SK-N-SH treated with all-trans-retinoic acid at 6 μM for 48 hours (cell line): ENCODE data around the gene POP4.

Source experiments
- ARNTL ChIP-seq: fragments of 450-650 bp; formaldehyde crosslinking; IDR thresholded peaks from 2 replicates; pipeline ENCODE4 v1.5.0; 2020; ENCODE audit warnings: low read depth, mild to moderate bottlenecking, moderate library complexity, borderline replicate concordance
- CREB5 ChIP-seq: fragments of 250-450 bp; sonication (Bioruptor Pico); IDR thresholded peaks from 2 replicates; pipeline ENCODE4 v1.5.1; 2020; ENCODE audit warnings: low read depth, mild to moderate bottlenecking, moderate library complexity
- RARB ChIP-seq: fragments of 250-450 bp; sonication (Bioruptor Pico); IDR thresholded peaks from 2 replicates; pipeline ENCODE4 v1.8.0; 2021; ENCODE audit warnings: mild to moderate bottlenecking, moderate library complexity
- TCF4 ChIP-seq: fragments of 250-450 bp; sonication (Bioruptor Pico); IDR thresholded peaks from 2 replicates; pipeline ENCODE4 v1.8.0; 2021; ENCODE audit warnings: mild to moderate bottlenecking, moderate library complexity, borderline replicate concordance
- ZNF8 ChIP-seq: fragments of 450-650 bp; formaldehyde crosslinking; IDR thresholded peaks from 2 replicates; pipeline ENCODE4 v1.5.0; 2020; ENCODE audit warnings: mild to moderate bottlenecking, moderate library complexity
- TF ChIP-seq, protein P1 (sequence below): fragments of 250-450 bp; sonication (Bioruptor Pico); IDR thresholded peaks from 2 replicates; pipeline ENCODE4 v1.5.1; 2021; ENCODE audit warnings: mild to moderate bottlenecking, moderate library complexity
- TF ChIP-seq, protein P2 (sequence below): fragments of 250-450 bp; sonication (Bioruptor Pico); IDR thresholded peaks from 2 replicates; pipeline ENCODE4 v1.8.0; 2020; ENCODE audit warnings: mild to moderate bottlenecking, moderate library complexity, borderline replicate concordance

GRCh38 chr19:29596080-29596727, 9.9 kb upstream of the POP4 start:
- TF ChIP-seq TCF4 (no peak), CREB5 (CRISPR knock-in tag) (no peak), ZNF8 (no peak), ARNTL (CRISPR knock-in tag) (no peak), RARB (CRISPR knock-in tag) (no peak)
- TF ChIP-seq, protein P1, sequence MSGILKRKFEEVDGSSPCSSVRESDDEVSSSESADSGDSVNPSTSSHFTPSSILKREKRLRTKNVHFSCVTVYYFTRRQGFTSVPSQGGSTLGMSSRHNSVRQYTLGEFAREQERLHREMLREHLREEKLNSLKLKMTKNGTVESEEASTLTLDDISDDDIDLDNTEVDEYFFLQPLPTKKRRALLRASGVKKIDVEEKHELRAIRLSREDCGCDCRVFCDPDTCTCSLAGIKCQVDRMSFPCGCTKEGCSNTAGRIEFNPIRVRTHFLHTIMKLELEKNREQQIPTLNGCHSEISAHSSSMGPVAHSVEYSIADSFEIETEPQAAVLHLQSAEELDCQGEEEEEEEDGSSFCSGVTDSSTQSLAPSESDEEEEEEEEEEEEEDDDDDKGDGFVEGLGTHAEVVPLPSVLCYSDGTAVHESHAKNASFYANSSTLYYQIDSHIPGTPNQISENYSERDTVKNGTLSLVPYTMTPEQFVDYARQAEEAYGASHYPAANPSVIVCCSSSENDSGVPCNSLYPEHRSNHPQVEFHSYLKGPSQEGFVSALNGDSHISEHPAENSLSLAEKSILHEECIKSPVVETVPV (CRISPR knock-in tag): no peak
- TF ChIP-seq, protein P2, sequence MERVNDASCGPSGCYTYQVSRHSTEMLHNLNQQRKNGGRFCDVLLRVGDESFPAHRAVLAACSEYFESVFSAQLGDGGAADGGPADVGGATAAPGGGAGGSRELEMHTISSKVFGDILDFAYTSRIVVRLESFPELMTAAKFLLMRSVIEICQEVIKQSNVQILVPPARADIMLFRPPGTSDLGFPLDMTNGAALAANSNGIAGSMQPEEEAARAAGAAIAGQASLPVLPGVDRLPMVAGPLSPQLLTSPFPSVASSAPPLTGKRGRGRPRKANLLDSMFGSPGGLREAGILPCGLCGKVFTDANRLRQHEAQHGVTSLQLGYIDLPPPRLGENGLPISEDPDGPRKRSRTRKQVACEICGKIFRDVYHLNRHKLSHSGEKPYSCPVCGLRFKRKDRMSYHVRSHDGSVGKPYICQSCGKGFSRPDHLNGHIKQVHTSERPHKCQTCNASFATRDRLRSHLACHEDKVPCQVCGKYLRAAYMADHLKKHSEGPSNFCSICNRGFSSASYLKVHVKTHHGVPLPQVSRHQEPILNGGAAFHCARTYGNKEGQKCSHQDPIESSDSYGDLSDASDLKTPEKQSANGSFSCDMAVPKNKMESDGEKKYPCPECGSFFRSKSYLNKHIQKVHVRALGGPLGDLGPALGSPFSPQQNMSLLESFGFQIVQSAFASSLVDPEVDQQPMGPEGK (CRISPR knock-in tag): no peak
